ENCODE measurements around the gene SOX9.
A peak's percentile ranks its signal among the peaks of the same experiment; 100 is the strongest.

Gene SOX9

DNA sequence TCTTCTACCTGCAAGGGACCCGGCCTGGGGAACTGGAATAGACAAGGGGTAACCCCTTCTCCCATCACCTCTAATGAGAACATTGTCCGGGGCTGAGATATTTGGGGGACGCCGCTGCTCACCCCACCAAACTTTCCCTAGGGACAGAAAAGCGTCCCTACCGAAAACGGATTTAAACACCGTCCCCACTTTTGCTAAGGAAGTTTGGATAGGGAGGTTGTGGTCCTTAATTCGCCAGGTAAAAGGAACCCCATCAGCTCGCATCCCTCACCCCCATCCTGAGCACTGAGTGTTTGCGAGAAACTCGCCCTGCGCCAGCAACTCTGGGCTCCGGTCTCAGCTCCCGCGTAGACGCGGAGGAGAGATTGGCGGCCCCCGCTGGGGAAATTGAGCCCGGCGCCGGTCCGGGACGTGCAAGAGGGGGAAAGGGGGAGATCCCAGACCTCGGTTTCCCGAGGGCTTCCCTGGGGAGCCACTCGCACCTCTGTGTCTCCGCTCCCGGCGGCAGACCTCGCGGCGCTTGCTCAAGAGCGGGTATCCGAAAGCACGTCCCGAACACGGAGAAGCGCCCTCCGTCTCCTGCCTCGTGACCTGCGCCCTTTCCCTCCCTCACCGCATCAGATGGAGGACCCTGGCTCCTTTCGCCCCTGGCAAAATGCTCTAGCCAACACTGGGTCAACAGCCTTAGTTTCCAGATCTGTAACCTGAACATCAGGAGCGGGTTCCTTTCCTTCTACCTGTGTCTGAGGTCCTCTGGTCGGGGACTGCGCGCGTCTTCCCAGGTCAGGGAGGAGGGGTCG is 3.1 kb upstream of the SOX9 start (continued):
- TF ChIP-seq, protein P1, sequence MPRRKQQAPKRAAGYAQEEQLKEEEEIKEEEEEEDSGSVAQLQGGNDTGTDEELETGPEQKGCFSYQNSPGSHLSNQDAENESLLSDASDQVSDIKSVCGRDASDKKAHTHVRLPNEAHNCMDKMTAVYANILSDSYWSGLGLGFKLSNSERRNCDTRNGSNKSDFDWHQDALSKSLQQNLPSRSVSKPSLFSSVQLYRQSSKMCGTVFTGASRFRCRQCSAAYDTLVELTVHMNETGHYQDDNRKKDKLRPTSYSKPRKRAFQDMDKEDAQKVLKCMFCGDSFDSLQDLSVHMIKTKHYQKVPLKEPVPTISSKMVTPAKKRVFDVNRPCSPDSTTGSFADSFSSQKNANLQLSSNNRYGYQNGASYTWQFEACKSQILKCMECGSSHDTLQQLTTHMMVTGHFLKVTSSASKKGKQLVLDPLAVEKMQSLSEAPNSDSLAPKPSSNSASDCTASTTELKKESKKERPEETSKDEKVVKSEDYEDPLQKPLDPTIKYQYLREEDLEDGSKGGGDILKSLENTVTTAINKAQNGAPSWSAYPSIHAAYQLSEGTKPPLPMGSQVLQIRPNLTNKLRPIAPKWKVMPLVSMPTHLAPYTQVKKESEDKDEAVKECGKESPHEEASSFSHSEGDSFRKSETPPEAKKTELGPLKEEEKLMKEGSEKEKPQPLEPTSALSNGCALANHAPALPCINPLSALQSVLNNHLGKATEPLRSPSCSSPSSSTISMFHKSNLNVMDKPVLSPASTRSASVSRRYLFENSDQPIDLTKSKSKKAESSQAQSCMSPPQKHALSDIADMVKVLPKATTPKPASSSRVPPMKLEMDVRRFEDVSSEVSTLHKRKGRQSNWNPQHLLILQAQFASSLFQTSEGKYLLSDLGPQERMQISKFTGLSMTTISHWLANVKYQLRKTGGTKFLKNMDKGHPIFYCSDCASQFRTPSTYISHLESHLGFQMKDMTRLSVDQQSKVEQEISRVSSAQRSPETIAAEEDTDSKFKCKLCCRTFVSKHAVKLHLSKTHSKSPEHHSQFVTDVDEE (CRISPR knock-in tag; IDR thresholded peaks at IDR 0.05) = no peak
- TF ChIP-seq GLIS3 (CRISPR knock-in tag; IDR thresholded peaks at IDR 0.05) (no peak), SNAI2 (CRISPR knock-in tag; IDR thresholded peaks at IDR 0.05) (no peak), PPARA (CRISPR knock-in tag; IDR thresholded peaks at IDR 0.05; ENCODE audit: borderline replicate concordance) (no peak), CSDC2 (CRISPR knock-in tag; IDR thresholded peaks at IDR 0.05) (no peak), TOX (CRISPR knock-in tag; IDR thresholded peaks at IDR 0.05; ENCODE audit: borderline replicate concordance) (no peak), ZFP3 (CRISPR knock-in tag; IDR thresholded peaks at IDR 0.05) (no peak), BACH2 (CRISPR knock-in tag; IDR thresholded peaks at IDR 0.05; ENCODE audit: borderline replicate concordance) (no peak), ZNF8 (CRISPR knock-in tag; IDR thresholded peaks at IDR 0.05) (no peak)

DNA sequence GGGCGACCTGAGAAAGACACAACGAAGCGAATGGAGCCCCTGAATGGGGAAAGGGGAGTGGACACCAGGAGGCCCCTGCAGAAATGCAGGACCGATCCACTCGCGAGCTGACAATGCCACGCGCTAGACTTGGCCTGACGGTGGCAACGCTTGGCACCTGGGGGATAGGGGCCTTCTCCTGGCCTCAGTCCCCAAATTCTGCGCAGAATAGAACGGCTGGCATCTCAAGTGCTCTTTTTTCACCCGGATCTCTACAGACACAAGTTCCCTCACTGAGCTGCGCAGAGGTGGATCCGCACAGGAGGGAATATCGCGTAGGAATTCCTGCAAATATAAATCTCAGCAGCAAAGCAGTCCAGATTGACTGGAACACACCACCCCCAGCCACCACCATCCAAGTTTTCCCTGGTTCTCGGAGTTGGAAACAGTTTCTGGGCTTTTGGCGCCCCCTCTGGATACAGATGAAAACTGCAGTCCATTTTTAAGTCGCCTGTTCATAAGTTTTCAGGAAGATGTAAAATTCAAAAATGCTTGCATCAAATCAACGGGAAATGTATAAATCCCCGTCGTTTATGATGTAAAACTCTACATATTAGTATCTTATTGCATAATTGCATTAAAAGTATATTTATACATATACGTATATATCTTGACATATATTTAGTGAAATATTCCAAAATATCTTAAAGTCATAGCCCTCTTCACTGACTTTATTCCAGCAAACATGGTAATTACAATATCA is 2.3 kb upstream of the SOX9 start:
- ATAC-seq = no peak
- TF ChIP-seq ZC3H10 (CRISPR knock-in tag; IDR thresholded peaks at IDR 0.05) (no peak), TCF4 (CRISPR knock-in tag; IDR thresholded peaks at IDR 0.05; ENCODE audit: borderline replicate concordance) (no peak), BACH2 (CRISPR knock-in tag; IDR thresholded peaks at IDR 0.05; ENCODE audit: borderline replicate concordance) (no peak), ZFP30 (CRISPR knock-in tag; IDR thresholded peaks at IDR 0.05) (no peak)

DNA sequence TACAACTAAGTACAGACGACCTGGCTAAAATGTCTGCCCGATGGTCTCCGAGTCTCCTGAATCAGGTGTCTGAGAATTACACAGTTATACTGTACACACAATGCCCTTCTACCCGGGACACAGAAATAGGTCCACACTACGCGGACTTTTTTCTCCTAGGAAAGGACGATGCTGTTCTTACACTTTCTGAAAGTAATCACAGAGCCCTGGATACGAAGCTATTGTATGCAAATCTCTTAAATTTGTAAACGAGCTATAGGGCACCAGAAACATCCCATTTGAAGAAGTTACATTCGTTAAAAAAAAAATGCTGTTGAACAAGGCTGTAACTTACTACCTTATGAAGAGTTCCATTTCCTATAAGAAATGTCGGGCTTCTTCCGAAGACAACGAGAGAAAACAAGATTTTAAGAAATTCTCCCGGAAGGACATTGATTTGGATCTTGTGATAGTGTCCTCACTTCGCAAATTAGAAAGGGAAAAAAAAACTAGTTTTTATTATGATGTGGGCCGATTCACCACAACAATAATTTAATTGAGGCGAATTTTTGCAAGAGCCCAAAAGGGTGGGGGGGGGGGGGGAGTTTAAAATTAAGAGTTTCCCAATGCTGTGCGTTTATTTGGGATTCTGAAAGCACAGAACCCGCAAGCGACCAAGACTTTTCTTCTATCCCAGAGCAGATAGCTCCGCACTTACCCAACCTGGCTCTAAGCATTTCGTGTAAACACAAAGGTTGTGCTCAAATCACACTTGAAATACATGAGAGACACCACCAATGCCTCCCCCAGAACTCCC is 1.5 kb upstream of the SOX9 start:
- no peak for ATAC-seq
- no peak for TF ChIP-seq ZFP30 (CRISPR knock-in tag; IDR thresholded peaks at IDR 0.05)
- no peak for TF ChIP-seq ZNF565 (CRISPR knock-in tag; conservative IDR thresholded peaks at IDR 0.05; ENCODE audit: low read depth)
- TF ChIP-seq ARNTL (CRISPR knock-in tag; IDR thresholded peaks at IDR 0.05; ENCODE audit: borderline replicate concordance, low read depth) = no peak
- TF ChIP-seq, protein P2, sequence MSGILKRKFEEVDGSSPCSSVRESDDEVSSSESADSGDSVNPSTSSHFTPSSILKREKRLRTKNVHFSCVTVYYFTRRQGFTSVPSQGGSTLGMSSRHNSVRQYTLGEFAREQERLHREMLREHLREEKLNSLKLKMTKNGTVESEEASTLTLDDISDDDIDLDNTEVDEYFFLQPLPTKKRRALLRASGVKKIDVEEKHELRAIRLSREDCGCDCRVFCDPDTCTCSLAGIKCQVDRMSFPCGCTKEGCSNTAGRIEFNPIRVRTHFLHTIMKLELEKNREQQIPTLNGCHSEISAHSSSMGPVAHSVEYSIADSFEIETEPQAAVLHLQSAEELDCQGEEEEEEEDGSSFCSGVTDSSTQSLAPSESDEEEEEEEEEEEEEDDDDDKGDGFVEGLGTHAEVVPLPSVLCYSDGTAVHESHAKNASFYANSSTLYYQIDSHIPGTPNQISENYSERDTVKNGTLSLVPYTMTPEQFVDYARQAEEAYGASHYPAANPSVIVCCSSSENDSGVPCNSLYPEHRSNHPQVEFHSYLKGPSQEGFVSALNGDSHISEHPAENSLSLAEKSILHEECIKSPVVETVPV (CRISPR knock-in tag; IDR thresholded peaks at IDR 0.05) = no peak
- no peak for TF ChIP-seq TCF4 (CRISPR knock-in tag; IDR thresholded peaks at IDR 0.05; ENCODE audit: borderline replicate concordance)
- no peak for TF ChIP-seq RARB (CRISPR knock-in tag; IDR thresholded peaks at IDR 0.05)
- no peak for TF ChIP-seq ISL1 (CRISPR knock-in tag; IDR thresholded peaks at IDR 0.05)
- TF ChIP-seq, protein P1 (CRISPR knock-in tag; IDR thresholded peaks at IDR 0.05) = no peak

DNA sequence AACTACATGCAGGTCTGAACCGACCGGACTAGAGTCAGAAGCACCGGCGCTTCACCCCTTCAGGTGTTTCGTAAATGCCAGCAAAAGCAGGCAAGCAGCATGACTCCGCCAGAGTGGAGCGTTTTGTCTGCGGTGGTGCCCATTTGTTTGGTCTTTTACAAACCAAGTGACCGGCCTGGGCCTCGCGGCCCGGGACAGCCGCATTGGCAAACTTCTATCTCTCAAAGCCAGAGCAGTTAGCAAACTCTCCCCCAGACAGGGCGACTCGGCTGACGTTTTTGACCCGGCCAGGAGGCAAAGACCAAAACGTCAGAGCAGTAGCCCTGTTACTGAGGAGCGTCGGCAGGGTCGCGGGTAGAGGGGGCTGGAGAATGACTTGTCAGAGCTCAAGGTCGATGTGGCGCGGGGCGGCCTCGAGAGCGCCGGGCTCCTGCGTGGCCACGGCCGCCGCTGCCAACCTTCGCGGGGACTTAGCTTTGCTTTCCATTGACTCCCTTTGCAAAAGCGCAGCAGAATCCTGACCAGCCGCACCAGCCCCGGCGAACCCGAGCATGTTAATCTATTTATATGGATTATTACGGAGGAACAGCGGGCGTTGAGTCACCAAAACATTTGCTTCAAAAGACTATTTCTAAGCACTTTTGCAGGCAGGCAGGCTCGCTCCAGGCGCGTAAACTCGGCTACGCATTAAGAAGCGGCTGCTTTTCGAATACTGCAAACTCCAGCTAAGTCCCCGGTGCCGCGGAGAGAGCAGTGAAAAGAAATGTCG is 763 bp upstream of the SOX9 start:
- TF ChIP-seq ZNF565 (CRISPR knock-in tag; conservative IDR thresholded peaks at IDR 0.05; ENCODE audit: low read depth) (no peak), ZFP3 (CRISPR knock-in tag; IDR thresholded peaks at IDR 0.05) (peak; percentile 80)
- TF ChIP-seq, protein P3, sequence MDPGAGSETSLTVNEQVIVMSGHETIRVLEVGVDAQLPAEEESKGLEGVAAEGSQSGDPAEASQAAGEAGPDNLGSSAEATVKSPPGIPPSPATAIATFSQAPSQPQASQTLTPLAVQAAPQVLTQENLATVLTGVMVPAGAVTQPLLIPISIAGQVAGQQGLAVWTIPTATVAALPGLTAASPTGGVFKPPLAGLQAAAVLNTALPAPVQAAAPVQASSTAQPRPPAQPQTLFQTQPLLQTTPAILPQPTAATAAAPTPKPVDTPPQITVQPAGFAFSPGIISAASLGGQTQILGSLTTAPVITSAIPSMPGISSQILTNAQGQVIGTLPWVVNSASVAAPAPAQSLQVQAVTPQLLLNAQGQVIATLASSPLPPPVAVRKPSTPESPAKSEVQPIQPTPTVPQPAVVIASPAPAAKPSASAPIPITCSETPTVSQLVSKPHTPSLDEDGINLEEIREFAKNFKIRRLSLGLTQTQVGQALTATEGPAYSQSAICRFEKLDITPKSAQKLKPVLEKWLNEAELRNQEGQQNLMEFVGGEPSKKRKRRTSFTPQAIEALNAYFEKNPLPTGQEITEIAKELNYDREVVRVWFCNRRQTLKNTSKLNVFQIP (CRISPR knock-in tag; IDR thresholded peaks at IDR 0.05; ENCODE audit: borderline replicate concordance, low read depth) = peak; percentile 58; the same call in 1 of the 2 replicates
- TF ChIP-seq, protein P4, sequence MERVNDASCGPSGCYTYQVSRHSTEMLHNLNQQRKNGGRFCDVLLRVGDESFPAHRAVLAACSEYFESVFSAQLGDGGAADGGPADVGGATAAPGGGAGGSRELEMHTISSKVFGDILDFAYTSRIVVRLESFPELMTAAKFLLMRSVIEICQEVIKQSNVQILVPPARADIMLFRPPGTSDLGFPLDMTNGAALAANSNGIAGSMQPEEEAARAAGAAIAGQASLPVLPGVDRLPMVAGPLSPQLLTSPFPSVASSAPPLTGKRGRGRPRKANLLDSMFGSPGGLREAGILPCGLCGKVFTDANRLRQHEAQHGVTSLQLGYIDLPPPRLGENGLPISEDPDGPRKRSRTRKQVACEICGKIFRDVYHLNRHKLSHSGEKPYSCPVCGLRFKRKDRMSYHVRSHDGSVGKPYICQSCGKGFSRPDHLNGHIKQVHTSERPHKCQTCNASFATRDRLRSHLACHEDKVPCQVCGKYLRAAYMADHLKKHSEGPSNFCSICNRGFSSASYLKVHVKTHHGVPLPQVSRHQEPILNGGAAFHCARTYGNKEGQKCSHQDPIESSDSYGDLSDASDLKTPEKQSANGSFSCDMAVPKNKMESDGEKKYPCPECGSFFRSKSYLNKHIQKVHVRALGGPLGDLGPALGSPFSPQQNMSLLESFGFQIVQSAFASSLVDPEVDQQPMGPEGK (CRISPR knock-in tag; IDR thresholded peaks at IDR 0.05; ENCODE audit: borderline replicate concordance) = peak; percentile 36; the same call in 1 of the 2 replicates
- ATAC-seq = peak; percentile 30

Measured in SK-N-SH treated with all-trans-retinoic acid at 6 μM for 48 hours (cell line).